ENCODE data around the gene P2RX3. TPM values are rescaled to one million over a fixed set of nuclear protein-coding genes. Genes with fewer than 3 reads are reported as not detected.

The P2RX3 gene
- total RNA-seq, 1 donor from 2014 or later = 0.48 TPM

- intact Hi-C loops (cut with DNase I) = no loop called here
- no peak for DNase-seq (ENCODE audit: low spot score)
These were observed 29.6 kb upstream of the P2RX3 start for GRCh38 chr11:57308426-57309060.

- intact Hi-C loops (cut with DNase I) = no loop called here
- no peak for DNase-seq (ENCODE audit: low spot score)
These were observed 28.8 kb upstream of the P2RX3 start for GRCh38 chr11:57309106-57310059.

GRCh38 chr11:57310091-57310490 is 28.1 kb upstream of the P2RX3 start:
- no peak for DNase-seq (ENCODE audit: low spot score)

GRCh38 chr11:57310630-57311086 is 27.5 kb upstream of the P2RX3 start:
- intact Hi-C loops (cut with DNase I) = no loop called here
- DNase-seq (ENCODE audit: low spot score) = no peak

More at GRCh38 chr11:57310091-57310490, 28.1 kb upstream of the P2RX3 start:
- intact Hi-C loops (cut with DNase I) = no loop called here

GRCh38 chr11:57311109-57311936 is 26.8 kb upstream of the P2RX3 start:
- peak; percentile 92 for DNase-seq (ENCODE audit: low spot score)
- intact Hi-C loops (cut with DNase I) = no loop called here

- intact Hi-C loops (cut with DNase I) = no loop called here
- DNase-seq (ENCODE audit: low spot score) = no peak
These were observed 25.6 kb upstream of the P2RX3 start for GRCh38 chr11:57312511-57313021.

- DNase-seq (ENCODE audit: low spot score) = no peak
- intact Hi-C loops (cut with DNase I) = no loop called here
These were observed 24.9 kb upstream of the P2RX3 start for GRCh38 chr11:57313071-57313787.

- no peak for DNase-seq (ENCODE audit: low spot score)
- intact Hi-C loops (cut with DNase I) = no loop called here
These were observed 24.4 kb upstream of the P2RX3 start for GRCh38 chr11:57313788-57314135.

GRCh38 chr11:57314221-57314973 is 23.8 kb upstream of the P2RX3 start:
- intact Hi-C loops (cut with DNase I) = no loop called here
- DNase-seq (ENCODE audit: low spot score) = no peak

- no peak for DNase-seq (ENCODE audit: low spot score)
- intact Hi-C loops (cut with DNase I) = no loop called here
These were observed 22.7 kb upstream of the P2RX3 start for GRCh38 chr11:57315491-57315890.

- DNase-seq (ENCODE audit: low spot score) = no peak
- intact Hi-C loops (cut with DNase I) = no loop called here
These were observed 22.1 kb upstream of the P2RX3 start for GRCh38 chr11:57316017-57316416.

GRCh38 chr11:57318178-57318577 is 20.0 kb upstream of the P2RX3 start:
- DNase-seq (ENCODE audit: low spot score) = no peak
- intact Hi-C loops (cut with DNase I) = no loop called here

- DNase-seq (ENCODE audit: low spot score) = no peak
- intact Hi-C loops (cut with DNase I) = loop anchor here (5.0 kb wide), 2 partner anchors 43 to 118 kb away; no protein-coding TSS in a partner anchor
These were observed 18.0 kb upstream of the P2RX3 start for GRCh38 chr11:57320067-57320718.

GRCh38 chr11:57320719-57321387 is 17.3 kb upstream of the P2RX3 start:
- DNase-seq (ENCODE audit: low spot score) = no peak
- intact Hi-C loops (cut with DNase I) = loop anchor here (5.0 kb wide), 2 partner anchors 44 to 119 kb away; no protein-coding TSS in a partner anchor

- no peak for DNase-seq (ENCODE audit: low spot score)
- intact Hi-C loops (cut with DNase I) = loop anchor here (5.0 kb wide), 2 partner anchors 44 to 119 kb away; no protein-coding TSS in a partner anchor
These were observed 16.5 kb upstream of the P2RX3 start for GRCh38 chr11:57321388-57322255.
